ENCODE data around the gene S100A6. TPM values are rescaled to one million over a fixed set of nuclear protein-coding genes. Genes with fewer than 3 reads are reported as not detected.

The S100A6 gene
- total and polyA plus RNA-seq, 2 donors (not counting 3 experiments of a cell fraction or from before 2014, with no cell fraction given): 552 to 908 TPM

DNA sequence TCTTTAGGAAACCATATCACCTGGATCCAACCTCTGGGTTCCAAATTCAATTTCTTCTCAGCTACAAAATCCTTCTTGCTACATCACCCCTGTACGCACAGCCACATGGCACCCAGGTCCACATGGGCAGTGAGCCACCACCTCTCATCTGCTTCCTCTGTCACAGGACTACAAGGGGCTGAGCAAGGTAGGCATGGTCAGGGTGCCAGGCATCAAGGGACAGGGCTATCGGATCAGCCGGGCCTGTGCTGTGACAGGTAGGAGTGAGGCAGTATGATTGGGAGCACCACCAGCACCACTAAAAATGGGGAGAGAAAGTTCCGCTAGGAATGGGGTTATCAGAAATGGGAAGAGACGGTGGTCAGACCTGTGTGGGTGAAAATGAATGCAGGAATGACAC lies 29.4 kb downstream of the S100A6 start:
- no peaks in the 10 kb centered on the region for H3K27me3 ChIP-seq (ENCODE audit: control insufficient read depth in 2 of 2, insufficient read depth in 2 of 2, low read length in 2 of 2)
- no peaks in the 10 kb centered on the region for H3K9me3 ChIP-seq (replicated peaks; ENCODE audit: control insufficient read depth, insufficient read depth, low read length)
- DNase-seq (ENCODE audit: low read depth, low spot score) (no peak), FAIRE-seq (no peak)
- BruUV-seq (replicated peaks): no TSS peak
- H3K79me2 ChIP-seq (ENCODE audit: control insufficient read depth, insufficient read depth, low read length): no peaks in the 10 kb centered on the region
- no peaks in the 10 kb centered on the region for H3K36me3 ChIP-seq (ENCODE audit: control insufficient read depth in 2 of 2, extremely low read depth in 1 of 2, insufficient read depth in 2 of 2, low read length in 2 of 2)
- no peak for TF ChIP-seq GATA2 (IDR thresholded peaks at IDR 0.05; ENCODE audit: insufficient read depth, insufficient read length, low read depth, low read length)
- TF ChIP-seq POLR2A (IDR thresholded peaks at IDR 0.05; ENCODE audit: low read depth, low read length): no peak
- TF ChIP-seq MAX (IDR thresholded peaks at IDR 0.05; ENCODE audit: insufficient read depth, insufficient read length): no peak
- TF ChIP-seq, protein P1, sequence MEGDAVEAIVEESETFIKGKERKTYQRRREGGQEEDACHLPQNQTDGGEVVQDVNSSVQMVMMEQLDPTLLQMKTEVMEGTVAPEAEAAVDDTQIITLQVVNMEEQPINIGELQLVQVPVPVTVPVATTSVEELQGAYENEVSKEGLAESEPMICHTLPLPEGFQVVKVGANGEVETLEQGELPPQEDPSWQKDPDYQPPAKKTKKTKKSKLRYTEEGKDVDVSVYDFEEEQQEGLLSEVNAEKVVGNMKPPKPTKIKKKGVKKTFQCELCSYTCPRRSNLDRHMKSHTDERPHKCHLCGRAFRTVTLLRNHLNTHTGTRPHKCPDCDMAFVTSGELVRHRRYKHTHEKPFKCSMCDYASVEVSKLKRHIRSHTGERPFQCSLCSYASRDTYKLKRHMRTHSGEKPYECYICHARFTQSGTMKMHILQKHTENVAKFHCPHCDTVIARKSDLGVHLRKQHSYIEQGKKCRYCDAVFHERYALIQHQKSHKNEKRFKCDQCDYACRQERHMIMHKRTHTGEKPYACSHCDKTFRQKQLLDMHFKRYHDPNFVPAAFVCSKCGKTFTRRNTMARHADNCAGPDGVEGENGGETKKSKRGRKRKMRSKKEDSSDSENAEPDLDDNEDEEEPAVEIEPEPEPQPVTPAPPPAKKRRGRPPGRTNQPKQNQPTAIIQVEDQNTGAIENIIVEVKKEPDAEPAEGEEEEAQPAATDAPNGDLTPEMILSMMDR (IDR thresholded peaks at IDR 0.05; ENCODE audit: extremely low read depth in 1 of 2, insufficient read depth in 1 of 2, low read depth in 1 of 2, low read length in 2 of 2): no peak
- no peak for TF ChIP-seq MYC (IDR thresholded peaks at IDR 0.05; ENCODE audit: low read depth, low read length)
- no peak for TF ChIP-seq JUN (IDR thresholded peaks at IDR 0.05; ENCODE audit: borderline replicate concordance, insufficient read depth, insufficient read length, low read depth)
- no peak for TF ChIP-seq EZH2 (IDR thresholded peaks at IDR 0.05; ENCODE audit: borderline replicate concordance, low read depth, low read length, severe bottlenecking)
- no peak for TF ChIP-seq FOS (IDR thresholded peaks at IDR 0.05; ENCODE audit: borderline replicate concordance, insufficient read depth, low read length)
- no peak for TF ChIP-seq POLR2AphosphoS5 (IDR thresholded peaks at IDR 0.05; ENCODE audit: insufficient read depth, low read depth, low read length)
- no peaks in the 10 kb centered on the region for H4K20me1 ChIP-seq (replicated peaks; ENCODE audit: control insufficient read depth, extremely low read depth, insufficient read depth, low read length)
- ChIA-PET CTCF (interaction anchor here (0.7 to 6.1 kb wide), 2 partner anchors 10 to 64 kb away, joined by 3 to 167 read pairs; no protein-coding TSS in a partner anchor), POLR2A (no interaction called here)
- dilution Hi-C loops (cut with MboI; ENCODE audit: extremely low pct_ligation_motif_present, low sequenced_read_pairs) (no loop called here), intact Hi-C loops (cut with micrococcal nuclease) (no loop called here)
- H3K4me1 ChIP-seq (ENCODE audit: control insufficient read depth, extremely low read depth, insufficient read depth, low read length): no peaks in the 10 kb centered on the region
- H3K27ac ChIP-seq (ENCODE audit: insufficient read depth, low read depth, low read length): no peak overlapping the region
- no peak overlapping the region for H2AFZ ChIP-seq (ENCODE audit: low read depth, low read length)
- H3K4me2 ChIP-seq (ENCODE audit: insufficient read depth, low read length): no peak overlapping the region
- no peaks in the 10 kb centered on the region for H3K9me1 ChIP-seq (replicated peaks; ENCODE audit: control insufficient read depth, extremely low read depth, insufficient read depth, low read length)
- H3K9ac ChIP-seq (replicated peaks; ENCODE audit: extremely low read depth, insufficient read depth, low read length): no peak overlapping the region
- H3K4me3 ChIP-seq (replicated peaks in 1 of 3; ENCODE audit: insufficient read depth in 1 of 3, low read depth in 1 of 3, low read length in 3 of 3): no peak overlapping the region
